HG03060 (cell line): ENCODE measurements around the gene FABP7.
A peak's percentile ranks its signal among the peaks of the same experiment; 100 is the strongest.

ENCODE experiments used
- ATAC-seq: cut with Tn5 transposase; IDR thresholded peaks from one replicate; pipeline ENCODE4 v1.9.1; 2021; ENCODE audit warnings: low read depth, moderate number of reproducible peaks; ENCODE audit not compliant: unreplicated experiment

FABP7 gene

GRCh38 chr6:122792766-122793165 lies 13.2 kb downstream of the FABP7 start:
- ATAC-seq: no peak

- no peak for ATAC-seq
Observed at GRCh38 chr6:122797537-122797936, 18.0 kb downstream of the FABP7 start.

- ATAC-seq: peak; percentile 94
Observed at GRCh38 chr6:122798099-122798641, 18.7 kb downstream of the FABP7 start.

GRCh38 chr6:122799140-122799745 lies 19.7 kb downstream of the FABP7 start:
- no peak for ATAC-seq

- no peak for ATAC-seq
Observed at GRCh38 chr6:122799916-122800686, 20.6 kb downstream of the FABP7 start.

- ATAC-seq: no peak
Observed at GRCh38 chr6:122800906-122801305, 21.4 kb downstream of the FABP7 start.

GRCh38 chr6:122801397-122801796 lies 21.9 kb downstream of the FABP7 start:
- no peak for ATAC-seq

GRCh38 chr6:122803171-122803661 lies 23.7 kb downstream of the FABP7 start:
- ATAC-seq: no peak

- no peak for ATAC-seq
Observed at GRCh38 chr6:122804962-122805485, 25.5 kb downstream of the FABP7 start.

GRCh38 chr6:122806291-122806690 lies 26.8 kb downstream of the FABP7 start:
- no peak for ATAC-seq

- no peak for ATAC-seq
Observed at GRCh38 chr6:122808121-122808885, 28.8 kb downstream of the FABP7 start.

GRCh38 chr6:122809001-122809400 lies 29.5 kb downstream of the FABP7 start:
- ATAC-seq: no peak

GRCh38 chr6:122809691-122810090 lies 30.2 kb downstream of the FABP7 start:
- no peak for ATAC-seq

GRCh38 chr6:122810189-122810588 lies 30.7 kb downstream of the FABP7 start:
- ATAC-seq: no peak

GRCh38 chr6:122817358-122817757 lies 37.8 kb downstream of the FABP7 start:
- ATAC-seq: no peak

GRCh38 chr6:122817766-122818165 lies 38.2 kb downstream of the FABP7 start:
- no peak for ATAC-seq

- no peak for ATAC-seq
Observed at GRCh38 chr6:122818866-122819265, 39.4 kb downstream of the FABP7 start.

- no peak for ATAC-seq
Observed at GRCh38 chr6:122821095-122821494, 41.6 kb downstream of the FABP7 start.

GRCh38 chr6:122825163-122825562 lies 45.6 kb downstream of the FABP7 start:
- no peak for ATAC-seq

- ATAC-seq: no peak
Observed at GRCh38 chr6:122829456-122829855, 49.9 kb downstream of the FABP7 start.

GRCh38 chr6:122831511-122831910 lies 52.0 kb downstream of the FABP7 start:
- no peak for ATAC-seq
